Upper lobe of right lung (tissue), 1 donor: Measurements from ENCODE around the gene IFIT3. TPM values are rescaled to one million over a fixed set of nuclear protein-coding genes. Genes with fewer than 3 reads are reported as not detected.
A peak's percentile ranks its signal among the peaks of the same experiment; 100 is the strongest.

ENCODE experiments used
- ATAC-seq: fragments of 200-7000 bp; cut with Tn5 transposase; one replicate; pipeline ENCODE4 v1.9.1; 2020; ENCODE audit warnings: mild to moderate bottlenecking, moderate library complexity
- DNase-seq: peaks from one replicate; pipeline ENCODE4 v3.0.0-alpha.2; 2020
- H3K27ac ChIP-seq: fragments of 200-600 bp; one replicate; pipeline ENCODE4 v1.8.0; 2022
- H3K27me3 ChIP-seq: fragments of 200-600 bp; one replicate; pipeline ENCODE4 v1.8.0; 2022; ENCODE audit warnings: mild to moderate bottlenecking
- H3K36me3 ChIP-seq: fragments of 200-600 bp; one replicate; pipeline ENCODE4 v1.8.0; 2022
- H3K4me1 ChIP-seq: fragments of 200-600 bp; one replicate; pipeline ENCODE4 v1.8.0; 2022
- H3K4me3 ChIP-seq: fragments of 200-600 bp; one replicate; pipeline ENCODE4 v1.8.0; 2022; ENCODE audit warnings: mild to moderate bottlenecking
- H3K9me3 ChIP-seq: fragments of 200-600 bp; one replicate; pipeline ENCODE4 v1.8.0; 2022
- intact Hi-C: fragments of 100-400 bp; cut with DNase I; formaldehyde crosslinking; loops from one replicate; pipeline ENCODE4 v1.11.0; 2022
- total RNA-seq: library from RNA; stranded (reverse); fragmentation: NEBNext Ultra II Directional; extraction: Animal tissue kit (Norgen Biotek cat#: 25700); gene quantifications from one replicate; pipeline ENCODE4 v1.2.1, GENCODE V29; 2021
- TF ChIP-seq, protein P1 (sequence below): fragments of 200-600 bp; IDR thresholded peaks from one replicate; pipeline ENCODE4 v1.8.0; 2022; ENCODE audit warnings: antibody characterized with exemption
- donor health status: DM: no; HTN: yes; CAD: no; lungs with severe emphysema.

The IFIT3 gene
- total RNA-seq, 1 donor from 2014 or later: 78.0 TPM

DNA sequence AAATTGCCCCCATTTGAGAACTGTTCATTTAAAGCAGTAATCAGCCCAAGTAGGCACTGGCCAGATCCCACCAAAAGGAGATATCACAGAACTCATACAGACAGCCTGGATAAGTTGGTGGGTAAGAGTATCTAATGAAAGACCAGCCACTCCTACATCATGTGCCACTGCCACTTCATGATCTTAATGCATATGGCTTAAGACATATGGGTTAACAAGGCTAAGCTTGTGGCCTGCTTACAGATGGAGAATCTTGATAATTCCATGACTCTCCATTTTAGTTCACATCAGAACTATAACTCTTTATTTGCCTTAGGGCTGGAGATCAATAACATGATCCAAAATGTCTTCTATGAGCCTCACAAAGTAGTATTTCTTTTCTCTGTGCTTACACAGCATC is 43.3 kb downstream of the IFIT3 start:
- H3K36me3 ChIP-seq: no peaks in the 10 kb centered on the region
- H3K27ac ChIP-seq: no peak overlapping the region
- intact Hi-C loops: no loop called here
- DNase-seq (no peak), ATAC-seq (no peak)
- TF ChIP-seq, protein P1, sequence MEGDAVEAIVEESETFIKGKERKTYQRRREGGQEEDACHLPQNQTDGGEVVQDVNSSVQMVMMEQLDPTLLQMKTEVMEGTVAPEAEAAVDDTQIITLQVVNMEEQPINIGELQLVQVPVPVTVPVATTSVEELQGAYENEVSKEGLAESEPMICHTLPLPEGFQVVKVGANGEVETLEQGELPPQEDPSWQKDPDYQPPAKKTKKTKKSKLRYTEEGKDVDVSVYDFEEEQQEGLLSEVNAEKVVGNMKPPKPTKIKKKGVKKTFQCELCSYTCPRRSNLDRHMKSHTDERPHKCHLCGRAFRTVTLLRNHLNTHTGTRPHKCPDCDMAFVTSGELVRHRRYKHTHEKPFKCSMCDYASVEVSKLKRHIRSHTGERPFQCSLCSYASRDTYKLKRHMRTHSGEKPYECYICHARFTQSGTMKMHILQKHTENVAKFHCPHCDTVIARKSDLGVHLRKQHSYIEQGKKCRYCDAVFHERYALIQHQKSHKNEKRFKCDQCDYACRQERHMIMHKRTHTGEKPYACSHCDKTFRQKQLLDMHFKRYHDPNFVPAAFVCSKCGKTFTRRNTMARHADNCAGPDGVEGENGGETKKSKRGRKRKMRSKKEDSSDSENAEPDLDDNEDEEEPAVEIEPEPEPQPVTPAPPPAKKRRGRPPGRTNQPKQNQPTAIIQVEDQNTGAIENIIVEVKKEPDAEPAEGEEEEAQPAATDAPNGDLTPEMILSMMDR: no peak
- no peak overlapping the region for H3K4me3 ChIP-seq
- peaks cover 25% of the 10 kb centered on the region for H3K4me1 ChIP-seq
- H3K27me3 ChIP-seq: no peaks in the 10 kb centered on the region
- no peaks in the 10 kb centered on the region for H3K9me3 ChIP-seq

DNA sequence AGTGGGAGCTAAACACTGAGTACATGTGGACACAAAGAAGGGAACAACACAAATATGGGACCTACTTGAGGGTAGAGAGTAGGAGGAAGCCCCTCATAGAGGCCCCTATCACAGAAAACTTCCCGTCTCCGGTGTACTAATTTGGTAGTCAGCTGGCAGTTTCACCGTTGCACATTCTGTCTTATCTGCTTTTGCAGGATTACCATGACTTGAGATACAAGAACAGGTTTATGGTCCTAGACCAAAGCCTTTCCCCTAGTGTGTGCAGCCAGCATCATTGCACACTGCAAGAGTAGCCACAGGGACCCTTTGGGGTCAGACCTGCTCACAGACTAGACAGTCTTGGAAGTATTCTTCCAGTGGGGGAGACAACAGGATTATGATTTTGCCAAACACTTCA is 44.2 kb downstream of the IFIT3 start:
- Histone ChIP-seq H3K4me1 (peaks cover 25% of the 10 kb centered on the region), H3K27ac (no peak overlapping the region), H3K27me3 (no peaks in the 10 kb centered on the region), H3K9me3 (no peaks in the 10 kb centered on the region), H3K4me3 (no peak overlapping the region), H3K36me3 (no peaks in the 10 kb centered on the region)
- no peak for DNase-seq
- intact Hi-C loops: no loop called here
- TF ChIP-seq, protein P1: no peak
- no peak for ATAC-seq

DNA sequence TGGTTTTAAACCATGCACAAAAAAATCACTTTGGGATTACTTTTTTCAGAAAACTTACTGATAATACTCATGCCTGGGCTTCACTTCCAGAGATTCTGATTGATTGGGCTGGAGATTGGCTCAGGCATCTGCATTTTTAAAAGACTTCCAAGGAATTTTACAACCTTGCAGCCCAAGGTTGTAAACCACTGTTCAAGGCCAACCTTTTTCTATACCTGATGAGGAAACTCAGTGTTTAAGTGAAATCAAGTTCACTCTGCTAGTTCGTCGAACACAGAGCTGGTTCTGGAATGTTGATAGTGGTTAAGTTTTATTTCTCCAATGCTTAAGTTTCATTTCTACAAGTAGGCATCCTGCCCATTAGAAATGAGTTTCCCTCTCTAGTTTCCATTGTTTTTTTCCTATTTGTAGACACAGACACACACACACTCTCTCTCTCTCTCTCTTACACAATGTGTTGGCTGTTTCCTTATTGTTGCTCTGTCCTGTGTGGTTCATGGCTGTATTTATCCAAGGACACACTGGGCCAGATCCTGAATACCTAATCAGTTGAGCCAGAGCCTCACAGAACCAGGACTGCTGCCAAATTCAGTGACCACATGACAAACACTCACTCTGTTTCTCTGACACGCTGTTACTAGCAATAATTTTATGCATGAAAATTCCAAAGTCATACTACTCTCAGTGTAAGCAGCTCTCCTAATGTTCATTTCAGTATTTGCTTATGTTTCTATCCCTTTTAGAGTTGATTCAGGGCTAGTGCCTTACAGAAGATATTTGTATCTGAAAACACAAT is 46.3 kb downstream of the IFIT3 start:
- Histone ChIP-seq H3K36me3 (no peaks in the 10 kb centered on the region), H3K27me3 (no peaks in the 10 kb centered on the region), H3K9me3 (no peaks in the 10 kb centered on the region), H3K4me3 (peak overlapping the region; percentile 2), H3K27ac (peak overlapping the region; percentile 71), H3K4me1 (peaks cover 15% of the 10 kb centered on the region)
- TF ChIP-seq, protein P1: no peak
- no peak for DNase-seq
- ATAC-seq: peak; percentile 95
- intact Hi-C loops: no loop called here

DNA sequence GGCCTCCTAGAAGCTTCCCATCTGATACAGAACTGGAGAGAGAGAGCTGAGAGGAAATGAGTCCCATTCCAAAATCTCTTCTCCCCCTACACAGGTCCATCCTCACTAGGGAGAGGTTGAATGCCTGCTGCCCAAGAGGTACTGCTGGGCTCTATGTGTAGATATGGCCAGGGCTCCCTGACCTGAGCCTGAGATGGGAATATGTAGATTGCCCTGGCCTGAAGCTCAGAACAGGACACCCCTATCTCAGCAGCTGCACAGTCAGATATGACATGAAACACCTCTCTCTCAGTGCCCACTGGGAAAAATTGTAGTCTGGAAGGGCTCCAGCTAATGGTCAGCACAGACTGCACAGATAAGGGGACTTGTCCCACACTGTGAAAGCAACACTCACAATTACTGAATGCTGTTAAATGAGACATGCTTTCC is 46.9 kb downstream of the IFIT3 start:
- Histone ChIP-seq H3K4me1 (peaks cover 15% of the 10 kb centered on the region), H3K9me3 (no peaks in the 10 kb centered on the region), H3K27me3 (no peaks in the 10 kb centered on the region), H3K4me3 (no peak overlapping the region), H3K27ac (peak overlapping the region; percentile 71), H3K36me3 (no peaks in the 10 kb centered on the region)
- ATAC-seq: peak; percentile 37
- intact Hi-C loops: no loop called here
- TF ChIP-seq, protein P1: no peak
- DNase-seq: no peak

DNA sequence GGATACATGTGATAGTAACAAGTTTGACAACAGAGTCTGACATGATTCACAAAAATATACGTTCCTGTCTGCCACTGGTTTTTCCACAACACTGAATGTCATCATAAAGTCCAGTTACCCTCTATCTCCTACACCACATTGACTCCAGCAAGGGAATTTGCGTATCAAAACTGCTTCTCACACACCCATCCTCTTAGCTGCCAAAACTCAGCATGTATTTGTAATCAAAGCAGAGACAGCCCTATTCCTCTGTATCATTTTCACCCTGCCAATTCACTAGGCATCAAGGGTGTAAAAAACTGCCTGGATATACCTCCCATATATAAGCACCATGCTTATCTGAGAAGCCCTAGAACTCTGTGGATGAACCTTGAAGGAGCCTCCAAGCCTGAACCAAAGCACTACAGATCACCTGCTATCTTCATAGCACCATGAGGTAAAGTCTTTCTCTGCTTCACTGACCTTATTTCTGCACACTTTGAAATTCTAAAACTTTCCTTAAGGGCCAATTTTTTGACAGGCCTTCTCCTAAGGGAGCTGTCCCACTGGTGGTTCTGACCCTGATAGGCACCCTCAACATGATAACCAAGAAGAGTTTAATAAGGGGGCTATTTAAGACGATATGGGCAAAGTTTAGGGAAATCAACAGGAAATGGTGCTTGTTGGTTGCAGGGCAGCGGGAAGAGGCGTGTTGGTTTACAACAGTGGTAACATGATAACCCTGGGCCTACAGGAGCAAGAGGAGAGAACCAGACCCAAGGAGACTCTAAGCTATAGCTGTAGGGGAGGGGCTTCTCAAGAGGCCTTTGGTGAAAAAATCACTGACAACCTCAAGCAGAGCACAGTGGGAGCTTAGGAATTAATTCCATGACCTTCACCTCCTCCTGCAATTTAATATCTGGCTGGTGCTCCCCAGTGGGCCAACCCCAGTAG is 50.2 kb downstream of the IFIT3 start, which contains the start of gene IFIT1B:
Gene IFIT1B (plus strand): TSS at position 352 of the 933 bp plus-strand sequence. CDS start 80 bp downstream, at position 432.
- no peaks in the 10 kb centered on the region for H3K36me3 ChIP-seq
- ATAC-seq: no peak
- H3K4me3 ChIP-seq: no peak within 1 kb of the TSS
- H3K27ac ChIP-seq: no peak within 1 kb of the TSS
- H3K9me3 ChIP-seq: no peaks in the 10 kb centered on the region
- TF ChIP-seq, protein P1: no peak
- peaks cover 15% of the 10 kb centered on the region for H3K4me1 ChIP-seq
- intact Hi-C loops: no loop called here
- H3K27me3 ChIP-seq: no peaks in the 10 kb centered on the region
- no peak for DNase-seq
